Endodermal cell (in vitro differentiated cells): ENCODE results near the gene RNASE3. TPM values are rescaled to one million over a fixed set of nuclear protein-coding genes. Genes with fewer than 3 reads are reported as not detected.

Source experiments
- DNase-seq: peaks from one replicate; pipeline ENCODE4 v3.0.0-alpha.2; 2017
- H3K27ac ChIP-seq: 2 replicates; pipeline ENCODE4 v1.5.1; 2013; ENCODE audit warnings: mild to moderate bottlenecking, low read depth, low read length, moderate library complexity
- H3K27me3 ChIP-seq: 2 replicates; pipeline ENCODE4 v1.6.1; 2013; ENCODE audit warnings: mild to moderate bottlenecking, low read length, moderate library complexity; ENCODE audit not compliant: insufficient read depth, control insufficient read depth, poor library complexity, severe bottlenecking
- H3K36me3 ChIP-seq: 2 replicates; pipeline ENCODE4 v1.7.0; 2013; ENCODE audit warnings: mild to moderate bottlenecking, low read length, moderate library complexity; ENCODE audit not compliant: control insufficient read depth, insufficient read depth
- H3K4me1 ChIP-seq: one replicate; pipeline ENCODE4 v1.7.0; 2013; ENCODE audit warnings: low read length; ENCODE audit not compliant: control insufficient read depth, insufficient read depth
- H3K4me3 ChIP-seq: 2 replicates; pipeline ENCODE4 v1.5.1; 2013; ENCODE audit warnings: mild to moderate bottlenecking, low read length, moderate library complexity
- H3K9ac ChIP-seq: 2 replicates; pipeline ENCODE4 v1.6.1; 2013; ENCODE audit warnings: mild to moderate bottlenecking, low read length, moderate library complexity; ENCODE audit not compliant: poor library complexity, severe bottlenecking; ENCODE audit errors: extremely low read depth
- H3K9me3 ChIP-seq: 2 replicates; pipeline ENCODE4 v1.6.1; 2013; ENCODE audit warnings: mild to moderate bottlenecking, low read length, moderate library complexity; ENCODE audit not compliant: control insufficient read depth
- H3K27ac Mint-ChIP-seq: 2 replicates; pipeline ENCODE4 v1.8.0; 2020; ENCODE audit warnings: mixed read lengths
- H3K27me3 Mint-ChIP-seq: 2 replicates; pipeline ENCODE4 v1.8.0; 2021; ENCODE audit warnings: mild to moderate bottlenecking, mixed read lengths; ENCODE audit not compliant: insufficient read depth
- H3K36me3 Mint-ChIP-seq: 2 replicates; pipeline ENCODE4 v1.8.0; 2020; ENCODE audit warnings: low read depth, mixed read lengths
- H3K4me1 Mint-ChIP-seq: 2 replicates; pipeline ENCODE4 v1.8.0; 2020; ENCODE audit warnings: mixed read lengths
- H3K4me3 Mint-ChIP-seq: 2 replicates; pipeline ENCODE4 v1.8.0; 2020; ENCODE audit warnings: mild to moderate bottlenecking, moderate library complexity, mixed read lengths
- H3K9me3 Mint-ChIP-seq: 2 replicates; pipeline ENCODE4 v1.8.0; 2020; ENCODE audit warnings: mild to moderate bottlenecking, mixed read lengths
- WGBS, 2 experiments: methylation state at CpG; one replicate each; pipeline versions ENCODE4 v1.1.5 to v1.1.7; 2013; ENCODE audit warnings: missing lambda C conversion rate in 2 of 2, mixed read lengths in 1 of 2; ENCODE audit not compliant: insufficient coverage in 1 of 2, insufficient read length in 1 of 2; 5-methylcytosine and 5-hydroxymethylcytosine counted together
- total RNA-seq, 2 donors: library from RNA; stranded (reverse); fragmentation: NEBNext Ultra II Directional in 1 of 2; extraction: Animal tissue kit (Norgen Biotek cat#: 25700) in 1 of 2; gene quantifications; 2 replicates in 1 of 2; 3 replicates in 1 of 2; pipeline ENCODE4 v1.2.1, GENCODE V29; 2021
- TF ChIP-seq, protein P1 (sequence below): fragments of 200-600 bp; sonication (generic); conservative IDR thresholded peaks from 2 replicates; pipeline ENCODE4 v1.5.0; 2021; ENCODE audit warnings: antibody characterized with exemption, mild to moderate bottlenecking

Gene RNASE3
- total RNA-seq, 2 donors from 2014 or later, result not detected

DNA sequence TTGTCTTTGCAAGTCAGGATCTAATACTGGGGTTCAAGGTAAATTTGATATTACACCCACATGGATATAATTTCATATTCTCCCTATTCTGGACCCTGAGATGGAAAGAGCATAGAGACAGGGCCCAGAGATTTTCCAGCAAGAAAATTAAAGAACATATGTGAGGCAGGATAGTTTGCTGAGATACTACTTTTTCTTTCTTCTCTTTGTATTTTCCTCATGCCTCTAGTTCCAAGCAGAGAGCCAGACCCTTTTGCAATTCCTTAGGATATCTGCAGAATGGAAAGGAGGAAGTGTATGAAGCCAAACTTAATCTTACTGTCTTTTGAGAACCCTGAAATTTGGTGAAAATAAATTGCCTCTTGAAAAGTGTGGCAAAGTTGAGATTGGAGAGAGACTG is 34.0 kb upstream of the RNASE3 start:
- H3K4me1 ChIP-seq, result no peaks in the 10 kb centered on the region
- TF ChIP-seq, protein P1, sequence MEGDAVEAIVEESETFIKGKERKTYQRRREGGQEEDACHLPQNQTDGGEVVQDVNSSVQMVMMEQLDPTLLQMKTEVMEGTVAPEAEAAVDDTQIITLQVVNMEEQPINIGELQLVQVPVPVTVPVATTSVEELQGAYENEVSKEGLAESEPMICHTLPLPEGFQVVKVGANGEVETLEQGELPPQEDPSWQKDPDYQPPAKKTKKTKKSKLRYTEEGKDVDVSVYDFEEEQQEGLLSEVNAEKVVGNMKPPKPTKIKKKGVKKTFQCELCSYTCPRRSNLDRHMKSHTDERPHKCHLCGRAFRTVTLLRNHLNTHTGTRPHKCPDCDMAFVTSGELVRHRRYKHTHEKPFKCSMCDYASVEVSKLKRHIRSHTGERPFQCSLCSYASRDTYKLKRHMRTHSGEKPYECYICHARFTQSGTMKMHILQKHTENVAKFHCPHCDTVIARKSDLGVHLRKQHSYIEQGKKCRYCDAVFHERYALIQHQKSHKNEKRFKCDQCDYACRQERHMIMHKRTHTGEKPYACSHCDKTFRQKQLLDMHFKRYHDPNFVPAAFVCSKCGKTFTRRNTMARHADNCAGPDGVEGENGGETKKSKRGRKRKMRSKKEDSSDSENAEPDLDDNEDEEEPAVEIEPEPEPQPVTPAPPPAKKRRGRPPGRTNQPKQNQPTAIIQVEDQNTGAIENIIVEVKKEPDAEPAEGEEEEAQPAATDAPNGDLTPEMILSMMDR, result no peak
- no peaks in the 10 kb centered on the region for H3K9me3 ChIP-seq
- H3K36me3 ChIP-seq, result no peaks in the 10 kb centered on the region
- no peak overlapping the region for H3K27ac ChIP-seq
- no peak for DNase-seq
- peaks cover 5% of the 10 kb centered on the region for H3K4me1 Mint-ChIP-seq
- H3K4me3 Mint-ChIP-seq, result no peak overlapping the region
- H3K9me3 Mint-ChIP-seq, result peaks cover 4% of the 10 kb centered on the region
- H3K27me3 ChIP-seq, result no peaks in the 10 kb centered on the region
- peaks cover 10% of the 10 kb centered on the region for H3K27me3 Mint-ChIP-seq
- no peak overlapping the region for H3K9ac ChIP-seq
- no peak overlapping the region for H3K27ac Mint-ChIP-seq
- H3K4me3 ChIP-seq, result no peak overlapping the region
- no peaks in the 10 kb centered on the region for H3K36me3 Mint-ChIP-seq

DNA sequence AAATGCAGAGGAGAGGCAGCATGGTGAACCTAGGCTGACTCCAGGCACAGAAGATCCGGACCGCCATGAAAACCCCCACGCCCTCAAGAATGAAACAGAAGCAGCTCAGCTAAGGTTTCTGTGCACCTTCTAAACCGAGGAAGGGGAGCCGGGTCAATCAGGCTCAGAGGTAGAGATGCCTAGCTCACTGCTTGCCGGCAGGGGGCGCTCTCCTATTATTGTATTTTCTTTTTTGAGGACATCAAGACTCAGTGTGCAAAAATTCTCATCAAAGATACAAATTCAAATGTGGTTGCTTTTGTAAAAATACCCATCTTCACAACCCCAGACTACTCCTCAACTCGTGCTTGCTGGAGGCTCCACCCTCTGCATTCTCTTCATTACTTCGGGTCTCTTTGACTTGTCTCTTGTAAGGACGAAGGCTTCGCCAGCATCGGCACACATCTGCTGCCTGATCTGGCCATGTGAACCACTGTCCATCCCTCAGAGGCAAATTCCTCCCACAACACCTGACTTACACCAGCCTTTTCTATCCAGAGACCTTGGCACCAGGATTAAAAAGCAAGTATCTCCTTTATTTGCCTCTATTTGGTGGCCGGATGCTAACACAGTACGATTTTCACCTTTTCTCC is 33.4 kb upstream of the RNASE3 start:
- Mint-ChIP-seq H3K4me3 (no peak overlapping the region), H3K27ac (no peak overlapping the region), H3K4me1 (peaks cover 5% of the 10 kb centered on the region)

DNA sequence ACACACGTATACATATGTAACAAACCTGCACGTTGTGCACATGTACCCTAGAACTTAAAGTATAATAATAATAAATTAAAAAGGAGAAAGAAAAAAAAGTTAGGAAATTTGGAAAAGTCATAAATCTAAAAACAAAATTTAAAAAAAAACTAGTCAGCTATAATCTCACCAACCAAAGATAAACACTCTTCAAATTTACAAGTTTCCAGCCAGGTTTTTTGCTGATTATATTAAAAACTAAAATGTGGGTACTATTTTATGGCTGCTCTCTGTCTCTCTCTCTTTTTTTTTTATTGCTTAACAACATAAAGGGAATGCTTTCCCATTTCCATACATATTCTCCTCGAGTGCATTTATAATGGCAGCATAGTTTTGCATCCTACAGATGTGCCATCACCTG is 25.0 kb upstream of the RNASE3 start:
- Histone ChIP-seq H3K4me3 (no peak overlapping the region), H3K36me3 (no peaks in the 10 kb centered on the region), H3K27ac (no peak overlapping the region), H3K9ac (no peak overlapping the region), H3K9me3 (no peaks in the 10 kb centered on the region), H3K4me1 (no peaks in the 10 kb centered on the region), H3K27me3 (peaks cover 11% of the 10 kb centered on the region)
- H3K4me3 Mint-ChIP-seq, result no peak overlapping the region
- TF ChIP-seq, protein P1, result no peak
- no peak overlapping the region for H3K27ac Mint-ChIP-seq
- no peak for DNase-seq
- H3K27me3 Mint-ChIP-seq, result peaks cover 27% of the 10 kb centered on the region
- no peaks in the 10 kb centered on the region for H3K36me3 Mint-ChIP-seq
- H3K4me1 Mint-ChIP-seq, result no peaks in the 10 kb centered on the region
- 89 to 93% methylated on average over 1 of the region's 3 CpGs for WGBS, 2 experiments
- H3K9me3 Mint-ChIP-seq, result peaks cover 2% of the 10 kb centered on the region

More for the DNA sequence above, 33.4 kb upstream of the RNASE3 start:
- Histone ChIP-seq H3K9me3 (no peaks in the 10 kb centered on the region), H3K9ac (no peak overlapping the region), H3K36me3 (no peaks in the 10 kb centered on the region), H3K4me1 (no peaks in the 10 kb centered on the region), H3K4me3 (no peak overlapping the region), H3K27ac (no peak overlapping the region), H3K27me3 (no peaks in the 10 kb centered on the region)
- DNase-seq, result peak; percentile 87
- TF ChIP-seq, protein P1, result peak; percentile 99
- 30 to 42% methylated on average over 7 to 14 of the region's 14 CpGs for WGBS, 2 experiments
- peaks cover 12% of the 10 kb centered on the region for H3K27me3 Mint-ChIP-seq
- H3K36me3 Mint-ChIP-seq, result no peaks in the 10 kb centered on the region
- peaks cover 4% of the 10 kb centered on the region for H3K9me3 Mint-ChIP-seq
